Brain microvascular endothelial cell (primary cell): Measurements from ENCODE around the gene HPS1.

Experiments
- DNase-seq: peaks from one replicate; pipeline ENCODE4 v3.0.0-alpha.2; 2020
- H3K27ac ChIP-seq: fragments of 250-450 bp; sonication (Bioruptor Pico); 2 replicates; pipeline ENCODE4 v1.5.1; 2020; ENCODE audit warnings: mild to moderate bottlenecking, moderate library complexity
- H3K27me3 ChIP-seq: fragments of 250-450 bp; sonication (Bioruptor Pico); replicated peaks from 2 replicates; pipeline ENCODE4 v1.5.1; 2020; ENCODE audit warnings: mild to moderate bottlenecking
- H3K36me3 ChIP-seq: fragments of 250-450 bp; sonication (Bioruptor Pico); replicated peaks from 2 replicates; pipeline ENCODE4 v1.5.1; 2020; ENCODE audit warnings: mild to moderate bottlenecking
- H3K4me3 ChIP-seq: 2 replicates; pipeline ENCODE4 v1.5.1; 2011; ENCODE audit warnings: low read depth, mild to moderate bottlenecking, control low read depth, low read length, moderate library complexity
- in situ Hi-C: cut with HindIII; loops from 2 replicates; pipeline ENCODE4 v1.10.0; 2017; ENCODE audit warnings: low sequenced_read_pairs, low pct_ligation_motif_present
- TF ChIP-seq, protein P1 (sequence below): IDR thresholded peaks from 2 replicates; pipeline ENCODE4 v1.5.1; 2011; ENCODE audit warnings: low read depth, mild to moderate bottlenecking, moderate library complexity, low read length, control low read depth, inconsistent platforms; ENCODE audit errors: missing control alignments

Gene HPS1

DNA sequence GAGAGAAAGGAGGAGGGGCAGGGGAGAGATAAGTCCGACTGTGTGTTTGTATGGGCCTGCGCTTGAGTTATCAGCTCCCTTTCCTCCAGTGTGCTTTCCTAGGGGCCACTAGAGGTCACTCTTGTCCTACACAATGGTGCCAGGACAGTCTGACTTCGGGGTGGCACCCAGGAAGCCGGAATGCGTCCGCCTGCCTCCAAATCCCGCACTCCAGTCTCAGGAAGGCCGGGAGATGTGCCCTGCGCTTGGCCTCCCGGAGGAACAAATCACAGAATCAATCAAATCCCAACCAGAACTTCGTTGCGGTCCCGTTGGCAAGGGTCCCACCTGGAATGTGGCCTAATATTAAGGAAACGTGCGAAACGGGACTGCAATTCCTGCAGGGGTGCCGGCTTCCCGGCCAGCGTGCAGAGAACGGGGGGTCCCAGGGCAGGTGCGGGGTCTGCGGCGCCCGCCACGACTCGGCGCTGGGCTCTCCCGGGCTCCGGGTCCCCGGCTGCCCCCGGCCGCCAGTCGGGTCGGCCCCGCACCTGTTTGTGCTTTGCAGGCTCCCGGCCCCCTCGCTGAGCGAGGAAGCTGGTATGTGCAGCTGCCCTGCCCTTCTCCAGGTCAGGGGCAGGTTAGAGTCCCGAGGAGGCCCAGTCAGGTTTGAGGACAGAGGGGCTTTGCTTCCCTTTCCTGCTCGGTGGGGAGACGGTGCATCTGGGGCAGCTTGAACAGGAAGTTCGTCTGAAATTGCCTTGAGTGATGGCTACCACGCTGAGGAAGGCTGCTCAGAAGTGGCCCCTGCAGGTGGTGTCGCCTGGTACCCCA, 21.0 kb upstream of the HPS1 start:
- H3K36me3 ChIP-seq: no peaks in the 10 kb centered on the region
- no peaks in the 10 kb centered on the region for H3K27me3 ChIP-seq
- in situ Hi-C loops: no loop called here
- peak; percentile 69 for DNase-seq
- TF ChIP-seq, protein P1, sequence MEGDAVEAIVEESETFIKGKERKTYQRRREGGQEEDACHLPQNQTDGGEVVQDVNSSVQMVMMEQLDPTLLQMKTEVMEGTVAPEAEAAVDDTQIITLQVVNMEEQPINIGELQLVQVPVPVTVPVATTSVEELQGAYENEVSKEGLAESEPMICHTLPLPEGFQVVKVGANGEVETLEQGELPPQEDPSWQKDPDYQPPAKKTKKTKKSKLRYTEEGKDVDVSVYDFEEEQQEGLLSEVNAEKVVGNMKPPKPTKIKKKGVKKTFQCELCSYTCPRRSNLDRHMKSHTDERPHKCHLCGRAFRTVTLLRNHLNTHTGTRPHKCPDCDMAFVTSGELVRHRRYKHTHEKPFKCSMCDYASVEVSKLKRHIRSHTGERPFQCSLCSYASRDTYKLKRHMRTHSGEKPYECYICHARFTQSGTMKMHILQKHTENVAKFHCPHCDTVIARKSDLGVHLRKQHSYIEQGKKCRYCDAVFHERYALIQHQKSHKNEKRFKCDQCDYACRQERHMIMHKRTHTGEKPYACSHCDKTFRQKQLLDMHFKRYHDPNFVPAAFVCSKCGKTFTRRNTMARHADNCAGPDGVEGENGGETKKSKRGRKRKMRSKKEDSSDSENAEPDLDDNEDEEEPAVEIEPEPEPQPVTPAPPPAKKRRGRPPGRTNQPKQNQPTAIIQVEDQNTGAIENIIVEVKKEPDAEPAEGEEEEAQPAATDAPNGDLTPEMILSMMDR: peak; percentile 88
- H3K4me3 ChIP-seq: peak overlapping the region; percentile 57
- no peak overlapping the region for H3K27ac ChIP-seq

DNA sequence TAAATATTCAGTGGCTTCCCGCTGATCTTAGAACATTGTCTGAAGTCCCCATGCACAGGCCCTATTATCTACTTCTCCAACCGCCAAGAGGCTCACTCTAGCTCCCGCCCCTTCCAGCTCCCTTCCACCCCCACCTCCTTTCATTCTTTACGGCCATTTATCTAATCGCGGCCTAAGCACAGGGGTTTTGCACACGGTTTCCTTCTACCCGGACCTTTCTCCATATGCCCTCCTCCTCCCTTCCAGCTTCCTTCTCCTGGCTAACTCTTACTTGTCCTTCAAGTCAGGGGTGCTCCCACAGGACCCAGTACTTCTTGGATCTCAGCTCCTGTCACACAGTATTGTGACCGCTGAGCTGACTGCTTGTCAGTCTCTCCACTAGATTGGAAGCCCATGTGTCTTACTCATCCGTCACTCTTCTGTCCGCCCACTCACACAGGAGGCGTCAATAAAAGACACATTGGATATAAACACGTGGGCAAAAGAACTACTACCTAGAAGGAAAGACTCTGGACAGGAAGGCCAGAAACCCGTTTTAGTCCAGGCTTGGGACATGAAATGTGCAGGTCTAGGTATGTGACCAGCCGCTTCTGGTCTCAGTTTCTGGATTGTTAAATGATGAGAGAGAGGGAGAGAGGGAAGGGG, 20.2 kb upstream of the HPS1 start:
- TF ChIP-seq, protein P1: no peak
- Histone ChIP-seq H3K27me3 (no peaks in the 10 kb centered on the region), H3K36me3 (no peaks in the 10 kb centered on the region), H3K4me3 (no peak overlapping the region), H3K27ac (no peak overlapping the region)
- in situ Hi-C loops: no loop called here
- DNase-seq: no peak

DNA sequence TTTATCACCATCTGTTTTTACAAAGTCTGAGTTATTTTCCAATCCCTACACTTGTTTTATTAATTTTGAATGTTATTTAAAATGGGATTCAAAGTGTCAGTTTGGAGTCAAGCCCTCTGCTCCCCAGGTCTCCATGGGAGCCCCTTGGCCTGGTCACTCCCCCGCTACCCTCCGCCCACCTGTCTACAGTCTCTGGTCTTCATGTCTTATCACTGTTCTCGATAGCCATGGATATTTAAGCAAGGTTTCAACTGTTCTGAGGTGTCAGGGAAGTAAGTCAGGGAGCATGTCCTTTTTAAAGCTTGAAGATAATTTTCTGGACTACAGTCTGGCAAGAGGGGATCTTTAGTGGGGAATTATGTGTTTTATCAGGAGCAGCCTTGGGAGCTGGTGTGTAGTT, 19.1 kb upstream of the HPS1 start:
- in situ Hi-C loops: no loop called here
- H3K4me3 ChIP-seq: no peak overlapping the region
- no peak overlapping the region for H3K27ac ChIP-seq
- DNase-seq: no peak
- no peaks in the 10 kb centered on the region for H3K27me3 ChIP-seq
- TF ChIP-seq, protein P1: no peak
- no peaks in the 10 kb centered on the region for H3K36me3 ChIP-seq

DNA sequence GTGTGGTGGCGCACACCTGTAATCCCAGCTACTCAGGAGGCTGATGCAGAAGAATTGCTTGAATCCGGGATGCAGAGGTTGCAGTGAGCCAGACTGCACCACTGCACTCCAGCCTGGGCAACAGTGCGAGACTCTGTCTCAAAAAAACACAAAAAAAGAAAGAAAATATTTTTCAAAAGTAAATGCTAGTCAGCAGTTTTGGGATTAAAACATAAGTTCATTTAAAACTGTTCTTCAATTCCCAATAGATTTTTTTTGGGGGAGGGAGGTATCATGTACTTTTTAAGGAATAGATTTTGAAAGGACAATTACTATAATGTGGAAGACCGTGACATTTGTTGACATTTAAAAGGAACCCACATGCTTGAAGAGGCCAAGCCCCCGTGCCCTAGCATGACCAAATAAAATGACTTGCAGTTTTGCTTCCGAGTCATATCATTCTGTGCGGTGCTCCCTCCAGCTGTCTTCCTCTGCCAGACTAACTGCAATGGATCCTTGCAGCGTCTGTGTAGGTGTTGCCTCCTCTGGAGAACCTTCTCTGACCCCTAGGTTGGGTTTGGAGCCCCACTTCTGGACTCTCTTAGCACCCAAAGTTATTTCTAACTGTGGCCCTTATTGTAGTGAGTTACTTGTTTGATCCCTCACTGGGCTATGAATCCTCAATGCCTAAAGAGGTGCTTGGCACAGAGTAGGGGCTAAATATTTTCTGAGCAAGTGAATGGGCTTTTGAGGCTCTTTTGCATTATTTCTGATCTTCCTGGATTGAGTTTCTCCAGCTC, 17.4 kb upstream of the HPS1 start:
- no peak overlapping the region for H3K4me3 ChIP-seq
- DNase-seq: no peak
- in situ Hi-C loops: no loop called here
- H3K36me3 ChIP-seq: no peaks in the 10 kb centered on the region
- H3K27me3 ChIP-seq: no peaks in the 10 kb centered on the region
- TF ChIP-seq, protein P1: no peak
- H3K27ac ChIP-seq: no peak overlapping the region

DNA sequence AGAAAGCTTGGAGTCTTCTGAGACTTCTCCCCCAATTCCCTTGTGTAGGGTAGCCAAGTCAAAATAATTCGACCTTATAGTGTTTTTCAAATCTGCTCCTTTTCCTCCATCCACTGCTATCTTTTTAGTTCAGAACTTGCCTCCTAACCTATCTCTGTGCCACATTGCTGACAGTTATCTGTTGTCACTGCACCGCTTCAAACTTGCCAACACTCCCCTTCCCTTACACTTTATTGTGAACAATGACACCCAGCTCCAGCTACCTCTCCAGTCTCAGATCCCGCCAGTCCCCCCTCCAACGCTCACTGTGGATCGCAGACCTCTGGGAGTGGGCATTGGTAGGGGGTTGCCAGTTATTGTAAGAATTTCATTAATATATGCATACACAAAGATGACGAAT, 16.3 kb upstream of the HPS1 start:
- in situ Hi-C loops: no loop called here
- Histone ChIP-seq H3K27me3 (no peaks in the 10 kb centered on the region), H3K36me3 (no peaks in the 10 kb centered on the region), H3K27ac (no peak overlapping the region), H3K4me3 (no peak overlapping the region)
- TF ChIP-seq, protein P1: no peak
- no peak for DNase-seq
